Gastrocnemius medialis (tissue), 4 donors: ENCODE data around the gene G3BP1. TPM values are rescaled to one million over a fixed set of nuclear protein-coding genes. Genes with fewer than 3 reads are reported as not detected.
A peak's percentile ranks its signal among the peaks of the same experiment; 100 is the strongest.
"Not testable (repeated sequence)": the region's sequence is repeated elsewhere in the genome, so short reads cannot be mapped to it uniquely, and the experiment has no call there.

Source experiments
- ATAC-seq, 2 donors: fragments of 150-250 bp; one replicate each; pipeline ENCODE4 v1.9.1; 2016
- DNase-seq, 2 donors: peaks; one replicate each; pipeline ENCODE4 v3.0.0-alpha.2; 2019
- H3K27ac ChIP-seq, 4 donors: fragments of 200-600 bp; sonication (generic); 1 replicate in 1 of 4; 2 replicates in 3 of 4; pipeline ENCODE4 v1.5.1; 2016 to 2018; ENCODE audit warnings: mild to moderate bottlenecking in 2 of 4, moderate library complexity in 1 of 4
- H3K27me3 ChIP-seq, 3 donors: fragments of 200-600 bp; sonication (generic) in 2 of 3; 1 replicate in 1 of 3; 2 replicates in 2 of 3; pipeline versions ENCODE4 v1.5.1 to v1.6.0; 2016 to 2019; ENCODE audit warnings: mild to moderate bottlenecking in 1 of 3, moderate library complexity in 1 of 3
- H3K36me3 ChIP-seq, 2 donors: fragments of 200-600 bp; sonication (generic) in 1 of 2; one replicate each; pipeline ENCODE4 v1.5.1; 2017 to 2018
- H3K4me1 ChIP-seq, 2 donors: fragments of 200-600 bp; sonication (generic) in 1 of 2; one replicate each; pipeline ENCODE4 v1.5.1; 2016 to 2017; ENCODE audit warnings: mild to moderate bottlenecking in 2 of 2
- H3K4me3 ChIP-seq, 4 donors: fragments of 200-600 bp; sonication (generic) in 3 of 4; 1 replicate in 1 of 4; 2 replicates in 3 of 4; pipeline ENCODE4 v1.5.1; 2016 to 2019; ENCODE audit warnings: mild to moderate bottlenecking in 2 of 4
- H3K9me3 ChIP-seq, 3 donors: fragments of 200-600 bp; sonication (generic) in 2 of 3; 1 replicate in 1 of 3; 2 replicates in 2 of 3; pipeline ENCODE4 v1.5.1; 2016 to 2019
- CTCF ChIP-seq, 5 experiments: fragments of 450-650 bp in 3 of 5; fragments of 200-600 bp in 2 of 5; sonication (generic) in 2 of 5; IDR thresholded peaks in 4 of 5; conservative IDR thresholded peaks in 1 of 5; 1 replicate in 4 of 5; 2 replicates in 1 of 5; pipeline ENCODE4 v1.5.1; 2016 to 2019; ENCODE audit warnings: antibody characterized with exemption in 5 of 5, mild to moderate bottlenecking in 3 of 5, moderate library complexity in 3 of 5
- POLR2A ChIP-seq, 2 donors: fragments of 450-650 bp; IDR thresholded peaks; one replicate each; pipeline ENCODE4 v1.6.1; 2017; ENCODE audit warnings: antibody characterized with exemption in 2 of 2, mild to moderate bottlenecking in 2 of 2, moderate library complexity in 2 of 2
- in situ Hi-C, 4 donors: fragments of 200-750 bp; cut with MboI; loops; one replicate each; pipeline versions ENCODE4 v1.15.0 to v1.8.0; 2017; ENCODE audit warnings: low sequenced_read_pairs in 4 of 4
- intact Hi-C: fragments of 100-400 bp; cut with DNase I; formaldehyde crosslinking; loops from one replicate; pipeline ENCODE4 v1.15.1; 2023; ENCODE audit warnings: low total_unique reads
- total RNA-seq, 4 donors: library from RNA; depleted of rRNA; stranded (reverse); fragments of >200 nt; gene quantifications; one replicate each; pipeline versions ENCODE4 v1.1.0 to v1.2.3, GENCODE V29; 2016

The G3BP1 gene
- total RNA-seq, result 100 to 1,000 TPM in 3 of 4 donors, 10 to 100 TPM in 1; 80.5 to 114 (median 108) TPM

DNA sequence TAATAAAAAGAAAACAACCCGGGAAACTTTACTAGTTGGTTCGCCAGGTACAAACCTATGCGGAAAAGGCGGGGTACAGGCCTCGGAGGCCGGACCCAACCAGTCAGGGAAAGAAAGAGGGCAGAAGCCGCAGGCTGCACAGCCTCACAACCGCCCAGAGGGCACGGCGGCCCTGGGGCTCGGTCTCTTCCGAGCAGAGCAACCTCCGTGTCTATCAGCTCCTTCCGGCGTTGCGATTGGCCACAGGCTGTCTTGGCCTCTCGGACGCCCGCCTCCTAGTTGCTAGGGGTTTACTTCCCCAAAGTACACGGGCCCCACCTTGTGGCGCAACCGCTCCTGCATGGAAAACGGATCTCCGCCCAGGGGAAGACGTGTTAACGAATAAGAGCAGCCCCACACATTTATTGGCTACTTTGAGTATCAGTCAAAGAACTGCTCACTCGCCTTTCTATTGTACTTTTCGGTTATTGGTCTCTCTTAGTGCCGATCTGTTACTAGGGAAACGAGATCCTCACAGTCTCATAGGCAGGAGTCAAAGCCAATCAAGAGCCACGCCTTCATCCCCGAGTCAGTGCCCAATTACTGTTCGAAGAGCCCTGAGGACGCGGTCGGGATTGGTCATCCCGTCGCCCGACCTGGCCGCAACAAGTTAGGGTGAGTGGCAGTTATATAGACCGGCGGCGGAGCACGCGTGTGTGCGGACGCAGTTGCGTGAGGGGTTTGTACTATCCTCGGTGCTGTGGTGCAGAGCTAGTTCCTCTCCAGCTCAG lies at the start of gene G3BP1:
TSS of gene G3BP1 (plus strand) at position 696 of the 770 bp plus-strand sequence. CDS start 14,667 bp downstream, outside the sequence.
- Histone ChIP-seq H3K4me3 (peak within 1 kb of the TSS; percentile 78 to 92 (median 89)), H3K4me1 (peaks cover 38 to 42% of the 10 kb centered on the region in 2 donors), H3K27ac (peak within 1 kb of the TSS; percentile 98 to 100 (median 99)), H3K36me3 (no peaks in the 10 kb centered on the region), H3K9me3 (no peaks in the 10 kb centered on the region), H3K27me3 (no peaks in the 10 kb centered on the region)
- in situ Hi-C loops, result no loop called here
- peak; percentile 100 for DNase-seq
- intact Hi-C loops, result loop anchor here (1.0 to 10.0 kb wide), 2 partner anchors 13 to 727 kb away; partner anchors contain the start of gene ATOX1
- peak; percentile 90 to 93 for ATAC-seq
- TF ChIP-seq CTCF (IDR thresholded peaks at IDR 0.05 in 4 of 5, conservative IDR thresholded peaks at IDR 0.05 in 1 of 5), result peak in 3 of 5 experiments; percentile 31 to 59 (median 46)
- TF ChIP-seq POLR2A (IDR thresholded peaks at IDR 0.05), result peak; percentile 95 to 98

GRCh38 chr5:151722546-151722945 lies 49.2 kb upstream of the G3BP1 start:
- intact Hi-C loops (no loop called here), in situ Hi-C loops (no loop called here)
- DNase-seq (no peak), ATAC-seq (no peak)
- H3K36me3 ChIP-seq, result no peaks in the 10 kb centered on the region
- no peaks in the 10 kb centered on the region for H3K9me3 ChIP-seq
- H3K4me3 ChIP-seq, result no peak overlapping the region
- no peaks in the 10 kb centered on the region for H3K4me1 ChIP-seq
- H3K27me3 ChIP-seq, result no peaks in the 10 kb centered on the region
- no peak overlapping the region for H3K27ac ChIP-seq
- TF ChIP-seq POLR2A (IDR thresholded peaks at IDR 0.05) (no peak), CTCF (IDR thresholded peaks at IDR 0.05 in 4 of 5, conservative IDR thresholded peaks at IDR 0.05 in 1 of 5) (no peak)

DNA sequence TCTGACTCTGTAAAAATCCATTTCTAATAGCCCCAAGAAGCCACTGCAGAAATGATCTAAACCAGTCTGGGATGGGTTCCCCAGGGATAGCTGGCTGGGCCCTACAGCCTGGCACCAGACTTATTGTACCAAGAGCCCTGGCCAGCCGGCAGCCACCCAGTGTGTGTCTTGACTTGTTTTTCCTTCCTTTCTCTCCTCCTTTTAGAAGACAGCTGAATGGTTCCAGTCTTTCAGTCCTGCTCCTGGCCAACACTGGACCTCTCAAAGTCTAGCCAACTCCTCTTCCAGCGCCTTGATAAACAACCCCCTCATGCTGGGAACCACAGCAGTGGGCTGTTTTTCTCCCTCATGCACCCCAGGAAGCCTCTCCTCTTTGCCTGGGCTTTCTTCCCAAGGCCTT lies 47.4 kb upstream of the G3BP1 start:
- Histone ChIP-seq H3K4me1 (no peaks in the 10 kb centered on the region), H3K9me3 (no peaks in the 10 kb centered on the region), H3K27me3 (no peaks in the 10 kb centered on the region), H3K36me3 (no peaks in the 10 kb centered on the region), H3K4me3 (no peak overlapping the region), H3K27ac (no peak overlapping the region)
- DNase-seq (no peak), ATAC-seq (no peak)
- intact Hi-C loops, result no loop called here
- in situ Hi-C loops, result no loop called here
- TF ChIP-seq POLR2A (IDR thresholded peaks at IDR 0.05), result no peak
- no peak for TF ChIP-seq CTCF (IDR thresholded peaks at IDR 0.05 in 4 of 5, conservative IDR thresholded peaks at IDR 0.05 in 1 of 5)

DNA sequence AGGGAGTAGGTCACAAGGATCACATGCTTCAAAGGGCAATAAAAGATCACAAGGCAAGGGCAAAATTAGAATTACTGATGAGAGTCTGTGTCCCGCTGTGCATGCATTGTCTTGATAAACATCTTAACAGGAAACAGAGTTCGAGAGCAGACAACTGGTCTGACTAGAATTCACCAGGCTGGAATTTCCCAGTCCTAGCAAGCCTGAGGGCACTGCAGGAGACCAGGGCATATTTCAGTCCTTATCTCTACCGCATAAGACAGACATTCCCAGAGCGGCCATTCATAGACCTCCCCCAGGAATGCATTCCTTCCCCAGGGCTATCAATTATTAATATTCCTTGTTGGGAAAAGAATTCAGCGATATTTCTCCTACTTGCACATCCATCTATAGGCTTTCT lies 42.2 kb upstream of the G3BP1 start:
- H3K9me3 ChIP-seq, H3K27me3 ChIP-seq, H3K27ac ChIP-seq, H3K4me1 ChIP-seq, intact Hi-C loops, H3K36me3 ChIP-seq, DNase-seq, H3K4me3 ChIP-seq, ATAC-seq: not testable (repeated sequence)
- in situ Hi-C loops, result loop anchor here in 1 of 4 donors (25.0 kb wide), 1 partner anchor 267 kb away; no protein-coding TSS in a partner anchor

- H3K27me3 ChIP-seq, result no peaks in the 10 kb centered on the region
- H3K36me3 ChIP-seq, result no peaks in the 10 kb centered on the region
- ATAC-seq (no peak), DNase-seq (no peak)
- no peaks in the 10 kb centered on the region for H3K4me1 ChIP-seq
- in situ Hi-C loops, result loop anchor here in 2 of 4 donors (10.0 to 25.0 kb wide), 3 partner anchors 66 to 286 kb away; partner anchors contain the start of gene SLC36A1 (in 1 of the 2)
- no peaks in the 10 kb centered on the region for H3K9me3 ChIP-seq
- TF ChIP-seq POLR2A (IDR thresholded peaks at IDR 0.05) (no peak), CTCF (IDR thresholded peaks at IDR 0.05 in 4 of 5, conservative IDR thresholded peaks at IDR 0.05 in 1 of 5) (no peak)
- no peak overlapping the region for H3K27ac ChIP-seq
- intact Hi-C loops, result loop anchor here (5.0 kb wide), 1 partner anchor 1383 kb away; no protein-coding TSS in a partner anchor
- H3K4me3 ChIP-seq, result no peak overlapping the region
These were observed 41.4 kb upstream of the G3BP1 start for GRCh38 chr5:151730381-151730780.
